ENCODE measurements around the gene TP53BP1. TPM values are rescaled to one million over a fixed set of nuclear protein-coding genes. Genes with fewer than 3 reads are reported as not detected.

The TP53BP1 gene
- total RNA-seq, 4 donors from 2014 or later = 46.4 to 98.0 (median 72.7) TPM

GRCh38 chr15:43527802-43528541, 35.0 kb upstream of the TP53BP1 start:
- no peaks in the 10 kb centered on the region for H3K27me3 ChIP-seq
- no peaks in the 10 kb centered on the region for H3K9me3 ChIP-seq
- no peak overlapping the region for H3K27ac ChIP-seq
- H3K4me1 ChIP-seq = no peaks in the 10 kb centered on the region
- DNase-seq = no peak
- intact Hi-C loops (cut with DNase I) = no loop called here
- WGBS, 2 donors = 85 to 87% methylated on average over 11 of the region's 12 CpGs
- TF ChIP-seq CTCF (IDR thresholded peaks at IDR 0.05) = no peak
- TF ChIP-seq POLR2A (IDR thresholded peaks at IDR 0.05) = no peak
- H3K36me3 ChIP-seq = no peaks in the 10 kb centered on the region
- no peak overlapping the region for H3K4me3 ChIP-seq (replicated peaks in 1 of 3)

DNA sequence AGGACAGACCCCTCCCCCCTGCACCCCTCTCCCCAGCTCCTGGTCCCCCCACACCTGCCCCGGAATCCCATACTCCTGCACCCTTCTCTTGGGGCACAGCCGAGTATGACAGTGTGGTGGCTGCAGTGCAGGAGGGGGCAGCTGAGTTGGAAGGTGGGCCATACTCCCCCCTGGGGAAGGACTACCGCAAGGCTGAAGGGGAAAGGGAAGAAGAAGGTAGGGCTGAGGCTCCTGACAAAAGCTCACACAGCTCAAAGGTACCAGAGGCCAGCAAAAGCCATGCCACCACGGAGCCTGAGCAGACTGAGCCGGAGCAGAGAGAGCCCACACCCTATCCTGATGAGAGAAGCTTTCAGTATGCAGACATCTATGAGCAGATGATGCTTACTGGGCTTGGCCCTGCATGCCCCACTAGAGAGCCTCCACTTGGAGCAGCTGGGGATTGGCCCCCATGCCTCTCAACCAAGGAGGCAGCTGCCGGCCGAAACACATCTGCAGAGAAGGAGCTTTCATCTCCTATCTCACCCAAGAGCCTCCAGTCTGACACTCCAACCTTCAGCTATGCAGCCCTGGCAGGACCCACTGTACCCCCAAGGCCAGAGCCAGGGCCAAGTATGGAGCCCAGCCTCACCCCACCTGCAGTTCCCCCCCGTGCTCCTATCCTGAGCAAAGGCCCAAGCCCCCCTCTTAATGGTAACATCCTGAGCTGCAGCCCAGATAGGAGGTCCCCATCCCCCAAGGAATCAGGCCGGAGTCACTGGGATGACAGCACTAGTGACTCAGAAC, 34.3 kb upstream of the TP53BP1 start:
- no peaks in the 10 kb centered on the region for H3K9me3 ChIP-seq
- H3K27me3 ChIP-seq = no peaks in the 10 kb centered on the region
- no peak overlapping the region for H3K27ac ChIP-seq
- 86 to 90% methylated on average over 8 to 9 of the region's 9 CpGs for WGBS, 2 donors
- intact Hi-C loops (cut with DNase I) = no loop called here
- no peak for DNase-seq
- TF ChIP-seq POLR2A (IDR thresholded peaks at IDR 0.05) = no peak
- no peak for TF ChIP-seq CTCF (IDR thresholded peaks at IDR 0.05)
- no peak overlapping the region for H3K4me3 ChIP-seq (replicated peaks in 1 of 3)
- peaks cover 0 to 2% of the 10 kb centered on the region in 2 donors for H3K36me3 ChIP-seq
- H3K4me1 ChIP-seq = no peaks in the 10 kb centered on the region

DNA sequence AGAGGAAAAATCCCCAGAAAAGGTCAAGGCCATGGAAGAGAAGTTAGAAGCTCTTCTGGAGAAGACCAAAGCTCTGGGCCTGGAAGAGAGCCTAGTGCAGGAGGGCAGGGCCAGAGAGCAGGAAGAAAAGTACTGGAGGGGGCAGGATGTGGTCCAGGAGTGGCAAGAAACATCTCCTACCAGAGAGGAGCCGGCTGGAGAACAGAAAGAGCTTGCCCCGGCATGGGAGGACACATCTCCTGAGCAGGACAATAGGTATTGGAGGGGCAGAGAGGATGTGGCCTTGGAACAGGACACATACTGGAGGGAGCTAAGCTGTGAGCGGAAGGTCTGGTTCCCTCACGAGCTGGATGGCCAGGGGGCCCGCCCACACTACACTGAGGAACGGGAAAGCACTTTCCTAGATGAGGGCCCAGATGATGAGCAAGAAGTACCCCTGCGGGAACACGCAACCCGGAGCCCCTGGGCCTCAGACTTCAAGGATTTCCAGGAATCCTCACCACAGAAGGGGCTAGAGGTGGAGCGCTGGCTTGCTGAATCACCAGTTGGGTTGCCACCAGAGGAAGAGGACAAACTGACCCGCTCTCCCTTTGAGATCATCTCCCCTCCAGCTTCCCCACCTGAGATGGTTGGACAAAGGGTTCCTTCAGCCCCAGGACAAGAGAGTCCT, 33.4 kb upstream of the TP53BP1 start:
- intact Hi-C loops (cut with DNase I) = no loop called here
- Histone ChIP-seq H3K27me3 (no peaks in the 10 kb centered on the region), H3K9me3 (no peaks in the 10 kb centered on the region), H3K4me3 (replicated peaks in 1 of 3) (no peak overlapping the region), H3K4me1 (no peaks in the 10 kb centered on the region), H3K36me3 (peaks cover 0 to 6% of the 10 kb centered on the region in 2 donors), H3K27ac (no peak overlapping the region)
- 87 to 89% methylated on average over 11 of the region's 11 CpGs for WGBS, 2 donors
- DNase-seq = no peak
- TF ChIP-seq POLR2A (IDR thresholded peaks at IDR 0.05) (no peak), CTCF (IDR thresholded peaks at IDR 0.05) (no peak)

DNA sequence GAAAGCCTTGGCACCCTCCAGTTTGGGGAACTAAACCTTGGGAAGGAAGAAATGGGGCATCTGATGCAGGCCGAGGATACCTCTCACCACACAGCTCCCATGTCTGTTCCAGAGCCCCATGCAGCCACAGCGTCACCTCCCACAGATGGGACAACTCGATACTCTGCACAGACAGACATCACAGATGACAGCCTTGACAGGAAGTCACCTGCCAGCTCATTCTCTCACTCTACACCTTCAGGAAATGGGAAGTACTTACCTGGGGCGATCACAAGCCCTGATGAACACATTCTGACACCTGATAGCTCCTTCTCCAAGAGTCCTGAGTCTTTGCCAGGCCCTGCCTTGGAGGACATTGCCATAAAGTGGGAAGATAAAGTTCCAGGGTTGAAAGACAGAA, 32.2 kb upstream of the TP53BP1 start:
- Histone ChIP-seq H3K9me3 (no peaks in the 10 kb centered on the region), H3K27me3 (no peaks in the 10 kb centered on the region), H3K27ac (no peak overlapping the region), H3K4me3 (replicated peaks in 1 of 3) (no peak overlapping the region), H3K4me1 (no peaks in the 10 kb centered on the region), H3K36me3 (peaks cover 0 to 6% of the 10 kb centered on the region in 2 donors)
- TF ChIP-seq CTCF (IDR thresholded peaks at IDR 0.05) (no peak), POLR2A (IDR thresholded peaks at IDR 0.05) (no peak)
- 87 to 91% methylated on average over 4 of the region's 4 CpGs for WGBS, 2 donors
- no peak for DNase-seq
- intact Hi-C loops (cut with DNase I) = no loop called here
